ENCODE results near the gene RIMS3. TPM values are rescaled to one million over a fixed set of nuclear protein-coding genes. Genes with fewer than 3 reads are reported as not detected.

The RIMS3 gene
- total RNA-seq, 1 donor from 2014 or later: 0.67 TPM

DNA sequence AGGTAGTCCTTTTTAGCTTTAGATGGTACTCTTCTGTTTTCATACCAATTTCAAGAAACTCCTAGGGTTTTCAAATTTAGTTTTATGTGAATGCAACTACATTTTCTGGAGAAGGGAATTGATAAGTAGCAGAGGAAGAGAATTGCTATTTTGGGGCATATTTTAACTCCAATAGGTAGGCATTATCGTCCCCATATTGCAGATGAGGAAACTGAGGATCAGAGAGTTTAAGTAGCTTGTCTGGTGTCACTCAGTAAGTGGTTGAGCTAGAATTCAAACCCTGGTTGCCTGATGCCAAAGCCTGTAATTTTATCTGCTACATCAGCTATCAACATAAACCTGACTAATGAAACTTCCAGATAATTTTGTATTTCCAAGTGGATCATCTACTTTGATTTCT, 27.9 kb upstream of the RIMS3 start:
- DNase-seq (ENCODE audit: low spot score): no peak
- intact Hi-C loops (cut with DNase I): loop anchor here (5.0 kb wide), 1 partner anchor 79 kb away; no protein-coding TSS in a partner anchor

- intact Hi-C loops (cut with DNase I): loop anchor here (5.0 kb wide), 1 partner anchor 80 kb away; no protein-coding TSS in a partner anchor
- DNase-seq (ENCODE audit: low spot score): no peak
Observed at GRCh38 chr1:40692429-40692895, 27.0 kb upstream of the RIMS3 start.

- intact Hi-C loops (cut with DNase I): loop anchor here (1.0 to 5.0 kb wide), 3 partner anchors 18 to 81 kb away; no protein-coding TSS in a partner anchor
Observed at GRCh38 chr1:40691538-40692428, 26.3 kb upstream of the RIMS3 start, which contains the start of gene NFYC. Gene NFYC, plus strand, starts transcription at chr1:40691704. Its CDS starts 47,140 bp downstream, at chr1:40738844.

GRCh38 chr1:40690771-40691537, 25.5 kb upstream of the RIMS3 start:
- DNase-seq (ENCODE audit: low spot score): no peak
- intact Hi-C loops (cut with DNase I): loop anchor here (1.0 to 5.0 kb wide), 3 partner anchors 18 to 81 kb away; no protein-coding TSS in a partner anchor

More at GRCh38 chr1:40691538-40692428, 26.3 kb upstream of the RIMS3 start, which contains the start of gene NFYC:
- DNase-seq (ENCODE audit: low spot score): peak; percentile 98

DNA sequence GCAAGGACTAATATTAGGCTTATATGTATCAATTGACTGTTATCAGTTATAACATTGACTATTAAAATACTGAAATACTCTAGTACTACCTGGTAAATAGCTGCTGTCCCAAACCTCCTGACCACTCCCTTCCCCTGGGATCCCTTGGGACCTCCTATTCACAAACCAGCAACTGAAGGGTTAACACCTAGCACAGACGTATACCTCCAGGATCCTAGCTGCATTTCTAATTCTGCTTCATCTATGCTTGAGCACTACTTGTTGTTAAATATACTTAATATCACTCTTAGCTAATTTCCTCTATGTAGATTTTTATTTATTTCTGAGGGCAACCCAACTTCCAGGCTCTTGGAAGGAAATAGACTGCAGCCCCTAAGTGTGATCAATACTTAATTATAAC, 24.3 kb upstream of the RIMS3 start:
- DNase-seq (ENCODE audit: low spot score): no peak
- intact Hi-C loops (cut with DNase I): loop anchor here (5.0 kb wide), 1 partner anchor 83 kb away; no protein-coding TSS in a partner anchor

DNA sequence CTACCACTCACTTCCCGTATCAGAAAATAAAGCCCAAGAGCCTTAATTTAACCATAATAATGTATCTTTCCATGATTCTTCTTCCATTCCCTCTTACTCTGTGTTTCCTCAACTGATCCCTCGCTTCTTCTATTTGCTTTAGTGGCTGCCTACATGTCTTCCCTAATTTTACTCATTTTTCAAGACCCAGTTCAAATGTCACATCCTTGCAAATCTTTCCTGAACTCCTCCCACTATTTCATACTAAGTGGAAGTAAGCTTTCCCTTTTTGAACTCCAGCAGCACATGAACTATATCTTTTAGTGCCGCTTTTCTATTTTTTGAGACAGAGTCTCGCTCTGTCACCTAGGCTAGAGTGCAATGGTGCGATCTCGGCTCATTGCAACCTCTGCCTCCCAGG, 22.2 kb upstream of the RIMS3 start:
- no peak for DNase-seq (ENCODE audit: low spot score)
- intact Hi-C loops (cut with DNase I): no loop called here

- DNase-seq (ENCODE audit: low spot score): no peak
- intact Hi-C loops (cut with DNase I): no loop called here
Observed at GRCh38 chr1:40687059-40687458, 21.6 kb upstream of the RIMS3 start.

DNA sequence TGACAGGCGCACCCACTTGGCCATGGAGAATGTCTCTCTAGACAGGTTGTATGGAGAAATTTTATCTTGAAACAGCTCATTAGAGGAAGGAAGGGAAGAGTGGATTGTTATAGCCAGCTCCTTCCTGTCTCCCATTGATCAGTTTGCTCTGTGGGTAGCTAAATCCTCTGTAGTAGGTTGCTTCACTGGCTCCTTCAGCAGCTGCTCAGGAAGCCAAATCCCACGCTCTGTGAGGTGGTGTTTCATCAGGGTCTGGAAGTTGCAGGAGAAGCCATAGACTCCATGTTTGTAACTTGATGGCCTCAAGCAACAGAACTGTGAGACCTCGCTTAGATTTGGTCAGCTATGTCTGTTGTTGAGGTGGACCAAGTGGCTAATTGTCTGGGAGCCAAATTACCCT, 19.2 kb upstream of the RIMS3 start:
- intact Hi-C loops (cut with DNase I): loop anchor here (5.0 kb wide), 1 partner anchor 153 kb away; no protein-coding TSS in a partner anchor
- no peak for DNase-seq (ENCODE audit: low spot score)

DNA sequence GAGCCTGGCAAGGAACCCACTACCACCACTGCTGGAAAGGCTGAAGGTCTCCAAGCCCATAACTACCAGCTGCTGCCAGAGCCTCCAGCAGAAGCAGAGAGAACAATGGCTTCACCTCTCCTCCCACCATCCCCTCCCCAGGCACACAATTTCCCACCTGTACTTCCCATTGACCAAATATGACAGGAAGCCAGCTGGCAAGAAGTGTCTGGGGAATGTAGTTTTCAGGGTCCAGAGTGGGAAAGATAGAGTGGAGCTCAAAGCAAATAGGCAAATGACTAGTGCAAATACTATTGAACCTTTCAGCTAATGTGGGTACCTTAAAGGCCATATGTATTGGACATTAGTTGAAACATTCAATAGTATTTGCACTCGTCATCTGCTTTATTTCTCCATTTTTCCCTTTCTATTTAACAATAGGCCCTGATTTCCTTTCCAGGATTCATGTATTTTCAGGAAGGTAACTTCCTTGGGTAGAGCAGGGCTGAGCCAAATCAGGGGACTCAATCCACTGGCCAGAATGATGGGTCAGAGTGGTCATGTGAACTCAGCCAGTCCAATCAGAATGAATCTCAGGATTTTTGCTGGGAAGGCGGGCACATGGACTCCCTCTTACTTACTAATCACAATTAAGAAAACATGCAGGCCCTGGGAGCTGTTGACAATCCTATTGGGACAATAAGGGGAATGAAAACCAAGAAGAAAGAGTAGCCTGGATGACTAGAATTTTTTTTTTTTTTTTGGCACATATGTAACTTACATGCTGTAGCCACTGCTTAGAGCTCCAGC, 13.9 kb upstream of the RIMS3 start:
- no peak for DNase-seq (ENCODE audit: low spot score)
- intact Hi-C loops (cut with DNase I): no loop called here

- no peak for DNase-seq (ENCODE audit: low spot score)
- intact Hi-C loops (cut with DNase I): no loop called here
Observed at GRCh38 chr1:40676501-40676900, 11.0 kb upstream of the RIMS3 start.

DNA sequence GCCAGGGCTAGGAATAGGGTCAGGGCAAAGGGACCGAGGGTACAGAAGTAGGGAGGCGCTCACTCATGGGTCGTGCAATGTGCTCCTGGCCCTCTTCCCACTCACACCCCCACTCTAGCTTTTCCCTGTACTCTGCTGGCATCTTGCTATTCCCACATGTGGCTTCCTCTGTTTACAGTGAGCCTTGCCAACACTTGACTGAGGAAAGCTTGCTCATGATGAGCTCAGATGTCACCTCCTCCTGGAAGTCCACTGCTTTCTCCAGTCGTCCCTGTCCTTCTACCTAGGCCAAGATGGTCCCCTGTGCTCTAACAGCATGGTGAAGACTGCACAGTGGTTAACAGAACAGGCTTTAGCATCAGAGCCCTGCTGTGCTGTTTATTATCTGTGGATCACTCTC, 8.0 kb upstream of the RIMS3 start:
- intact Hi-C loops (cut with DNase I): no loop called here
- DNase-seq (ENCODE audit: low spot score): no peak

DNA sequence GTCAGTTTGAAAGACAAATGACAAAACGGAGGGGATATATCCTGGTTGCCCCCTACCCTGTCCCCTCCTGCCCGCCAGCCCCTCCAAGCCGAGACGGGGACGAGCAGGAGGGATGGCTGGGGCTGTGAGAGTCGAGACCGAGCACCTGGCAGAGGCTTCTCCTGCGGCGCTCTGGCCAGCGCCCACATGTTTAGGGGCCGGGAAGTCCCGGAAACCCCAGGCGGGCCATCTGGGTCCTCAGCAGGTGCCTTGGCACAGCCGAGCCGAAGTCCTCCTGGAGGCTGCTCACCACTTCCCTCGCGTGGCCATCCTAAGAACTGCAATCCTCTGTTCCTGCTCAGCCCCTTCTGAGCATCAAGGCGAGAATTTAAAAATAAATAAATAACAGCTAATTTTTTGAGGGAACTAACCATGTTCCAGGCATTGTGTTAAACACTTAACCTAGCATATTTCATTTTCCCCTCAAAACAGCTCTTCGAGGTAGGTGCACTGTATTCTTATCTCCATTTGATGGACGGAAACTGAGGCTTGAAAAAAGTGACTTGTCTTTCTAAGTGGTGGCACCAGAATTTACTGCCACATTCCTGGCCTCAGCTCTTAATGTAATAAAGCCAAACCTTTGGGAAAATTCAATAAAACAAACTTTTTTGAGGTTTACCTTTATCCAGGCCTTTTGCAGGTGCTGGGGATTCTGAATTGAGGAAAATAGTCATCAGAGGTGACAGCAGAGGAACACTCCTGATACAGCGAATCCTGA, 3.5 kb upstream of the RIMS3 start:
- intact Hi-C loops (cut with DNase I): loop anchor here (5.0 kb wide), 2 partner anchors 42 to 178 kb away; no protein-coding TSS in a partner anchor

DNA sequence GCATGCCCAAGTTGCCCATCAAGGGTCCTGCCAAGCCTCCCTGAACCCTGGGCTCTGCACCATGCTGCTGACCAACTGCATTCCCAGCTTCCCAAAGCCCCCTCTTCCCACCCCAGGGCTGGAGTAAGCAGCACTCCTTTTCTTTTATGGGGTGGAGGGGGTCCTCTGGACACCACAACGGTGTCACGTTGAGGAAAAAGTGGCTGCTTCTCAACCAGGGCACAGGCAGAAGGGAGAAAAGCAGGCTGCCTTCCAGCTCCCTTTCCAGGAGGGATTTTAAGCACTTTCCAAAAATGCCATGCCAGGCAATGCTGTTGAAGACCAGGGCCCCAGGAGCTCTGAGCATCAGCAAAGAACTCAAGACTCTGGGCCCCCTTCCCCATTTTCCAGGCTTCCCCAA, 691 bp downstream of the RIMS3 start:
- DNase-seq (ENCODE audit: low spot score): no peak
- intact Hi-C loops (cut with DNase I): loop anchor here (5.0 kb wide), 2 partner anchors 37 to 183 kb away; no protein-coding TSS in a partner anchor

More for the DNA sequence above, 3.5 kb upstream of the RIMS3 start:
- peak; percentile 91 for DNase-seq (ENCODE audit: low spot score)

- intact Hi-C loops (cut with DNase I): no loop called here
- no peak for DNase-seq (ENCODE audit: low spot score)
Observed at GRCh38 chr1:40664167-40664537, 1.3 kb downstream of the RIMS3 start.

DNA sequence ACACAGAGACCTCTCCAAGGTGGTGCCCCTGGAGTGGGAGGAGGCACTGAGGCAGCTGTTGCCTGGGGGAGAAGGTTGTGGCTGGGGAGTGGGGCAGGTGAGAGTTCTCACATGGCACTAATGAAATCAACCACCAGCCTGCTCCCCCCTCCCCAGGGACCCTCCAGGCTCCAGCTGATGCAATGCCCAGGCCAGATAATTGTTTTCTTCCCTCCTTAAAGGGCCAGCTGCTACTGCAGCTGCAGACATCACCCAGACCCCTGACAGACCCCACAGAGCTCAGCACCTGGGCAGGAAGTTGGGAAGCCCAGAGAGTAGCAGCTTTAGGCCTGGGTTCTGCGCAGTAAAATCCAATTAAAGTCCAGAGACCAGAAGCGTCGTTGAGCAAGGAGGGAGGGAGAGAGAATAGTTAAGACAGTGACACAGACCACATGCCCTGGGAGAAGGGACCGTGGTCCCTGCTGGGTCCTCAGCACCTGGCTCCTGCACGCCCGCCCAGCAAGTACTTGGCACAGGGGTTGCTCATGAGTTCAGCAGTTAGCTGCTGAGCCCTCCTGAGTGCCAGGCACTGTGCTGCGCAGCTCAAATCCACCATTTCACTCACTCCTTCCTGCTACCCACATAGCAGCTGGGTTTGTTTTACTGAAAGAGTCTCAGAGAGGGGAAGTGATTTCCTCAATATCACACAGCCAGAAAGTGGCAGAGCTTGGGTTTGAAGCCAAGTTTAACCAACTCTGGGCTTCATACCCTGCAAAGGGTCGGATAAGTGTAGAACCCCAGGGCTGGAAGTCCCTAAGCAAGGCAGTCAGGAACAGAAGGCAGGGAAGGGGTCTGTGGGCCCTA, 1.9 kb downstream of the RIMS3 start:
- intact Hi-C loops (cut with DNase I): no loop called here
- DNase-seq (ENCODE audit: low spot score): no peak

GRCh38 chr1:40662864-40663263, 2.6 kb downstream of the RIMS3 start:
- DNase-seq (ENCODE audit: low spot score): no peak
- intact Hi-C loops (cut with DNase I): no loop called here

GRCh38 chr1:40662151-40662550, 3.3 kb downstream of the RIMS3 start:
- no peak for DNase-seq (ENCODE audit: low spot score)
- intact Hi-C loops (cut with DNase I): no loop called here

DNA sequence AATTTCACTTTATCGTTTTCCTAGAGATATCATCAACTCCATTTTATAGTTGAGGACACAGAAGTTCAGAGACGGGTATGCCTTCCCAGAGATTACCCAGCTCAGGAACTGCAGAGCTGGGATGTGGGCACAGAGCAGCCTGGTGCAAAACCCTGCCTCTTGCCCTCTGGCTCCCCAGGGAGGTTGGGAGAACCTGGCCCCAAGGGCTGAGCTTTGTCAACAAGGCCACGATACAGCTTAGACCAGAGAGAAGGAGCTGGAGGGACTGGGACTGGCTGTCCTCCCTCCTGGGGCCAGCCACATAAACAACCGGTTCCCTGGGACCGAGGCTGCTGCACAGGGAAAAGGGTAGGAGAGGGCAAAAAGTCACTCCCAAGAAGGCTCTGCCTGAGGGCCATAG, 3.8 kb downstream of the RIMS3 start:
- DNase-seq (ENCODE audit: low spot score): no peak
- intact Hi-C loops (cut with DNase I): no loop called here
